ENCODE measurements around the gene ADPRS. TPM values are rescaled to one million over a fixed set of nuclear protein-coding genes. Genes with fewer than 3 reads are reported as not detected.

The ADPRS gene
- total RNA-seq, 1 experiment from 2014 or later = 30.0 TPM

- no peak overlapping the region for H2AFZ ChIP-seq
- no peak overlapping the region for H3K27ac ChIP-seq
- DNase-seq = no peak
- no peaks in the 10 kb centered on the region for H3K36me3 ChIP-seq (ENCODE audit: low read depth)
- H3K9me3 ChIP-seq (ENCODE audit: insufficient read depth, low read depth) = no peaks in the 10 kb centered on the region
- ChIA-PET POLR2A (ENCODE audit: unreplicated experiment) (interaction anchor here (0.5 to 0.6 kb wide), 2 partner anchors 74 to 110 kb away, joined by 3 to 6 read pairs; partner anchors contain the start of gene THRAP3), CTCF (no interaction called here)
- BruUV-seq (replicated peaks) = no TSS peak
- H3K4me1 ChIP-seq (replicated peaks; ENCODE audit: insufficient read depth) = peaks cover 8% of the 10 kb centered on the region
- H3K9me2 ChIP-seq (ENCODE audit: insufficient read depth) = no peaks in the 10 kb centered on the region
- H4K20me1 ChIP-seq (ENCODE audit: insufficient read depth) = no peaks in the 10 kb centered on the region; the same call in 1 of the 2 replicates
- TF ChIP-seq CTCF (conservative IDR thresholded peaks at IDR 0.05) (no peak), EZH2 (IDR thresholded peaks at IDR 0.05; ENCODE audit: low read depth) (no peak)
- no peak overlapping the region for H3K4me3 ChIP-seq
- no peaks in the 10 kb centered on the region for H3K27me3 ChIP-seq (ENCODE audit: insufficient read depth, low read depth)
- peaks cover 5% of the 10 kb centered on the region; the same call in 1 of the 2 replicates for H3F3A ChIP-seq (ENCODE audit: insufficient read depth, low read depth)
- H3K79me2 ChIP-seq (ENCODE audit: low read depth) = no peaks in the 10 kb centered on the region
- intact Hi-C loops (cut with micrococcal nuclease; ENCODE audit: unreplicated experiment) = no loop called here
- H3K4me2 ChIP-seq = no peak overlapping the region
Measured at GRCh38 chr1:36114371-36114770, 25.7 kb downstream of the ADPRS start.

- intact Hi-C loops (cut with micrococcal nuclease; ENCODE audit: unreplicated experiment) = no loop called here
- H3K4me2 ChIP-seq = no peak overlapping the region
- no peak overlapping the region for H3K4me3 ChIP-seq
- H3K9me3 ChIP-seq (ENCODE audit: insufficient read depth, low read depth) = no peaks in the 10 kb centered on the region
- no peak overlapping the region for H2AFZ ChIP-seq
- DNase-seq = peak in 1 of 2 experiments; percentile 17
- BruUV-seq (replicated peaks) = no TSS peak
- no peaks in the 10 kb centered on the region for H3K9me2 ChIP-seq (ENCODE audit: insufficient read depth)
- ChIA-PET CTCF (no interaction called here), POLR2A (ENCODE audit: unreplicated experiment) (interaction anchor here (0.6 kb wide), 1 partner anchor 82 kb away, joined by 4 read pairs; no protein-coding TSS in a partner anchor)
- H4K20me1 ChIP-seq (ENCODE audit: insufficient read depth) = no peaks in the 10 kb centered on the region; the same call in 1 of the 2 replicates
- H3K79me2 ChIP-seq (ENCODE audit: low read depth) = no peaks in the 10 kb centered on the region
- TF ChIP-seq CTCF (conservative IDR thresholded peaks at IDR 0.05) (no peak), EZH2 (IDR thresholded peaks at IDR 0.05; ENCODE audit: low read depth) (no peak)
- H3K27me3 ChIP-seq (ENCODE audit: insufficient read depth, low read depth) = no peaks in the 10 kb centered on the region
- no peak overlapping the region for H3K27ac ChIP-seq
- H3K4me1 ChIP-seq (replicated peaks; ENCODE audit: insufficient read depth) = 0 out of 2 replicates have a peak, but pooled peaks cover 3% of the 10 kb centered on the region
- 0 out of 2 replicates have a peak, but pooled peaks cover 5% of the 10 kb centered on the region for H3F3A ChIP-seq (ENCODE audit: insufficient read depth, low read depth)
- no peaks in the 10 kb centered on the region for H3K36me3 ChIP-seq (ENCODE audit: low read depth)
Measured at GRCh38 chr1:36115200-36115669, 26.5 kb downstream of the ADPRS start.

GRCh38 chr1:36115931-36116330 is 27.2 kb downstream of the ADPRS start:
- H3K4me3 ChIP-seq = no peak overlapping the region
- no peaks in the 10 kb centered on the region for H3K79me2 ChIP-seq (ENCODE audit: low read depth)
- TF ChIP-seq EZH2 (IDR thresholded peaks at IDR 0.05; ENCODE audit: low read depth) (no peak), CTCF (conservative IDR thresholded peaks at IDR 0.05) (no peak)
- no peak overlapping the region for H3K27ac ChIP-seq
- no peak overlapping the region for H3K4me2 ChIP-seq
- H3K27me3 ChIP-seq (ENCODE audit: insufficient read depth, low read depth) = no peaks in the 10 kb centered on the region
- no peaks in the 10 kb centered on the region; the same call in 1 of the 2 replicates for H4K20me1 ChIP-seq (ENCODE audit: insufficient read depth)
- CTCF ChIA-PET = no interaction called here
- no peaks in the 10 kb centered on the region for H3K36me3 ChIP-seq (ENCODE audit: low read depth)
- POLR2A ChIA-PET (ENCODE audit: unreplicated experiment) = interaction anchor here (0.6 kb wide), 1 partner anchor 81 kb away, joined by 4 read pairs; no protein-coding TSS in a partner anchor
- no peak for DNase-seq
- H2AFZ ChIP-seq = no peak overlapping the region
- 0 out of 2 replicates have a peak, but pooled peaks cover 5% of the 10 kb centered on the region for H3F3A ChIP-seq (ENCODE audit: insufficient read depth, low read depth)
- H3K9me3 ChIP-seq (ENCODE audit: insufficient read depth, low read depth) = no peaks in the 10 kb centered on the region
- H3K9me2 ChIP-seq (ENCODE audit: insufficient read depth) = no peaks in the 10 kb centered on the region
- no peaks in the 10 kb centered on the region for H3K4me1 ChIP-seq (replicated peaks; ENCODE audit: insufficient read depth)
- intact Hi-C loops (cut with micrococcal nuclease; ENCODE audit: unreplicated experiment) = no loop called here
- BruUV-seq (replicated peaks) = no TSS peak
